Adipocyte (in vitro differentiated cells): ENCODE results near the gene FCGR2B.
"Not testable (repeated sequence)": the region's sequence is repeated elsewhere in the genome, so short reads cannot be mapped to it uniquely, and the experiment has no call there.

Source experiments
- DNase-seq: peaks from one replicate; pipeline ENCODE4 v3.0.0-alpha.2; 2015; ENCODE audit warnings: low read depth
- H3K27me3 ChIP-seq: replicated peaks from 2 replicates; pipeline ENCODE4 v1.7.0; 2013; ENCODE audit warnings: mild to moderate bottlenecking, low read length, moderate library complexity; ENCODE audit not compliant: control insufficient read depth, insufficient read depth
- H3K36me3 ChIP-seq: 2 replicates; pipeline ENCODE4 v1.7.0; 2013; ENCODE audit warnings: low read length, mild to moderate bottlenecking, moderate library complexity; ENCODE audit not compliant: control insufficient read depth, insufficient read depth, severe bottlenecking
- H3K4me1 ChIP-seq: 2 replicates; pipeline ENCODE4 v1.7.0; 2013; ENCODE audit warnings: mild to moderate bottlenecking, low read length, moderate library complexity; ENCODE audit not compliant: control insufficient read depth, insufficient read depth
- H3K4me3 ChIP-seq: 2 replicates; pipeline ENCODE4 v1.7.0; 2013; ENCODE audit warnings: mild to moderate bottlenecking, low read length, moderate library complexity
- H3K9ac ChIP-seq: 2 replicates; pipeline ENCODE4 v1.7.0; 2013; ENCODE audit warnings: mild to moderate bottlenecking, low read length, moderate library complexity
- H3K9me3 ChIP-seq: 2 replicates; pipeline ENCODE4 v1.7.0; 2013; ENCODE audit warnings: mild to moderate bottlenecking, low read length, moderate library complexity; ENCODE audit not compliant: control insufficient read depth

The FCGR2B gene

DNA sequence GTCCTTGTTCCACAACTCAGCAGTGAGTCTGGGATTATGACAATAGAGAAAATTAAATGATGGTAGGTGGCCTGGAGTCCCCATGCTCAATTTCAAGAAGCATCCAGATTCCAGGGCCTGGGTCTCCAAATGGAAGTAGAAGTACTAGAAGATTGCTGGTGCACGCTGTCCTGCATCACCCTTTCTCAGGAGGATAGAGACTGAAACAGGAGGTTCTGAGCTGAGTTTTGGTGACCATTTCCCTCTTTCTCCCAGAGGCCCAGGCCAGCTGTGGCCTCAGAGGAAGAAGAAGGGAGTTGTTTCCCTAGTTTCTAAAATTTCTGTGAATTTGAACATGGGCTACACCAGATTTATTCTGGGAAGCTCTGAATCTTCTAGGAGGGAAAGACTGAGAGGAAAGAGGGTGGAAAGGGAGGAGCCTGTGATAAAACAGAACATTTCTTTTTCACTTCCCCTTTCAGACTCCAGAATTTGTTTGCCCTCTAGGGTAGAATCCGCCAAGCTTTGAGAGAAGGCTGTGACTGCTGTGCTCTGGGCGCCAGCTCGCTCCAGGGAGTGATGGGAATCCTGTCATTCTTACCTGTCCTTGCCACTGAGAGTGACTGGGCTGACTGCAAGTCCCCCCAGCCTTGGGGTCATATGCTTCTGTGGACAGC lies at the start of gene FCGR2B:
FCGR2B (plus strand) TSS at position 460 of the 656 bp plus-strand sequence; CDS start at position 559, 99 bp downstream.
- not testable (repeated sequence) for DNase-seq

DNA sequence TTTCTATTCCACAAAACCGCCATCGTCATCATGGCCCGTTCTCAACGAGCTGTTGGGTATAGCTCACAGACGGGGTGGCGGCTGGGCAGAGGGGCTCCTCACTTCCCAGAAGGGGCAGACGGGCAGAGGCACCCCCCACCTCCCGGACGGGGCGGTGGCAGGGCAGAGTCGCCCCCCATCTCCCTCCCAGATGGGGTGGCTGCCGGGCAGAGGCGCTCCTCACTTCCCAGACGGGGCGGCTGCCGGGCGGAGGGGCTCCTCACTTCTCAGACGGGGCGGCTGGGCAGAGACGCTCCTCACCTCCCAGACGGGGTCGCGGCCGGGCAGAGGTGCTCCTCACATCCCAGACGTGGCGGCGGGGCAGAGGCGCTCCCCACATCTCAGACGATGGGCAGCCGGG lies 46.5 kb upstream of the FCGR2B start:
- not testable (repeated sequence) for DNase-seq, H3K9ac ChIP-seq, H3K9me3 ChIP-seq, H3K4me3 ChIP-seq, H3K4me1 ChIP-seq, H3K27me3 ChIP-seq, H3K36me3 ChIP-seq

More for the DNA sequence above, at the start of gene FCGR2B:
- not testable (repeated sequence) for H3K4me1 ChIP-seq, H3K27me3 ChIP-seq, H3K4me3 ChIP-seq, H3K9ac ChIP-seq, H3K9me3 ChIP-seq, H3K36me3 ChIP-seq

DNA sequence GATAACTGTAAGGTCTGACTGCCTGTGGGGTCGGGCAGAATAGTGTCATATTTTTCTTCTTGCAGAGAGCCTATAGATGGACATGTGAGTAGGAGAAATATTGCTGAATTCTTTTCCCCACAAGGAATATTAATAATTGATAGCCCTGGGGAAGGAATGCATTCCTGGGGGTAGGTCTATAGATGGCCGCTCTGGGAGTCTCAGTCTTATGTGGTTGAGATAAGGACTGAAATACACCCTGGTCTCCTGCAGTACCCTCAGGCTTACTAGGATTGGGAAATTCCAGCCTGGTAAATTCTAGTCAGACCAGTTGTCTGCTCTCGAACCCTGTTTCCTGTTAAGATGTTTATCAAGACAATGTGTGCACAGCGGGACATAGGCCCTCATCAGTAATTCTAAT lies 44.4 kb upstream of the FCGR2B start:
- not testable (repeated sequence) for H3K36me3 ChIP-seq, H3K27me3 ChIP-seq, H3K4me1 ChIP-seq, DNase-seq, H3K4me3 ChIP-seq, H3K9ac ChIP-seq, H3K9me3 ChIP-seq

DNA sequence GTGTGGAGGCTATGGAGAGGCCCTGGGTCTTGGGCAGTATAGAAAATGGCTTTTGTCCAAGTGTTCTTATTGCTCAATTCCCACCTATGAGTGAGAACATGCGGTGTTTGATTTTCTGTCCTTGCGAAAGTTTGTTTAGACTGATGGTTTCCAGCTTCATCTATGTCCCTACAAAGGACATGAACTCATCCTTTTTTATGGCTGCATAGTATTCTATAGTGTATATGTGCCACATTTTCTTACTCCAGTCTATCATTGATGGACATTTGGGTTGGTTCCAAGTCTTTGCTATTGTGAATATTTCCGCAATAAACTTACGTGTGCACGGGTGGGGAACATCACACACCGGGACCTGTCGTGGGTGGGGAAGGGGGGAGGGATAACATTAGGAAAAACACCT lies 42.5 kb upstream of the FCGR2B start:
- not testable (repeated sequence) for H3K27me3 ChIP-seq, H3K4me3 ChIP-seq, H3K9ac ChIP-seq, H3K36me3 ChIP-seq, H3K9me3 ChIP-seq, H3K4me1 ChIP-seq, DNase-seq

DNA sequence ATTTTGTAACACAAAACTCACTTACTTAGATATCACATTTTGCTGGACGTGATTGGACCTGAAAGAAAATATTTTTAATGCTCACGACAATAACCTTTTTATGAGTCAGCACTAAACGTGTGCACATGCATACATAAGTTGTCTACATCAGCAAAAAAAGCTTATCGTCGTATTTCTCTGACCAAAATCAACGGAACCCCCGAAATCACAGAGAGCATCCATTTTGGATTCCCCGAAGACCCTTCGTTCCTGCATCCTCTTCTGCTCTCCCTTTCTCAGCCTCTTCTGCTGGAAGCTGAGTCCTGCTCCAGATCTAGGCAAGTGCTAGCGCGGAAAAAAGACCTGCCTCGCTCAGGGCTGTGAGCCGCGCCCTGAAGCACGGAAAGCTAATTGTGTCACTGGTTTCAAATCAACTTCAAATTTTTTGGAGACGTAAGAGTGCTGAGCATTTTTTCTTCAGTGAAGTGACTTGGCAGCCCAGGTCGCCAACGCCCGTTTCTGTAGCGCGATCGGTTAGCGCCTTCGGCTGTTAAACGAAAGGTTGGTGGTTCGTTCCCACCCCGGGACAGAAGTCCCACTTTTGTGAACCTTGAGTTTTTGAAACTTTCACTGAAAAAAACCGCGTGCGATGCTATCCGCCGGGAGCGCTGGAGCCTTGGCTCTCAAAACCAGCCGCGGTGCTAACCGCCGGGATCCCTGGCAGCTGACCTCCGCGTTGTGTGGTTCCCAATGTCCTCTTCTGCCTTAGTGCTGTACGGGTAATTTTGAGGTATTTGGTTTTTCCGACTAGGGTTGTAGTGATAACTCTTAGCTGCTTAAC lies 41.6 kb upstream of the FCGR2B start:
- not testable (repeated sequence) for H3K9me3 ChIP-seq, H3K36me3 ChIP-seq, H3K4me1 ChIP-seq, H3K27me3 ChIP-seq
- peak; percentile 77 for DNase-seq
- H3K9ac ChIP-seq: peak overlapping the region; percentile 47
- peak overlapping the region; percentile 84 for H3K4me3 ChIP-seq

DNA sequence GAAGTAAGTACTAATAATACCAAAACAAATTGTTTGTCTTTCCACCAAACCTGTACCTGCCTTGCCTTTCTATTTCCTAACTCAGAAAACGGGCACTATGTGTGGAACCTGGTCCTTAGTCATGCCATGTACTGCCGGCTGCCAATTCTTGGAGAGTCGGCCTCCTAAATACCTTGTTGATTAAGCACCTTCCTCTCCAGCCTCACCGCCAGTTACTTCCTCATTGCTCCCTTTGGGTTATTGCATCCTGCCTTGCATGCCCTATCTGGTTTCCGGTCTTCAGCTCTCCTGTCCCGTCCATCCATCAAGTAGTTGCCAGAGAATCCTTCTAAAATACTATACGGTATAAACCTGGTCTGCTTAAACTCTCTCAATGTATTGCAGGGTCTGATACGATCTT lies 40.9 kb upstream of the FCGR2B start:
- not testable (repeated sequence) for H3K9me3 ChIP-seq, H3K4me3 ChIP-seq, DNase-seq, H3K9ac ChIP-seq, H3K4me1 ChIP-seq, H3K36me3 ChIP-seq, H3K27me3 ChIP-seq

DNA sequence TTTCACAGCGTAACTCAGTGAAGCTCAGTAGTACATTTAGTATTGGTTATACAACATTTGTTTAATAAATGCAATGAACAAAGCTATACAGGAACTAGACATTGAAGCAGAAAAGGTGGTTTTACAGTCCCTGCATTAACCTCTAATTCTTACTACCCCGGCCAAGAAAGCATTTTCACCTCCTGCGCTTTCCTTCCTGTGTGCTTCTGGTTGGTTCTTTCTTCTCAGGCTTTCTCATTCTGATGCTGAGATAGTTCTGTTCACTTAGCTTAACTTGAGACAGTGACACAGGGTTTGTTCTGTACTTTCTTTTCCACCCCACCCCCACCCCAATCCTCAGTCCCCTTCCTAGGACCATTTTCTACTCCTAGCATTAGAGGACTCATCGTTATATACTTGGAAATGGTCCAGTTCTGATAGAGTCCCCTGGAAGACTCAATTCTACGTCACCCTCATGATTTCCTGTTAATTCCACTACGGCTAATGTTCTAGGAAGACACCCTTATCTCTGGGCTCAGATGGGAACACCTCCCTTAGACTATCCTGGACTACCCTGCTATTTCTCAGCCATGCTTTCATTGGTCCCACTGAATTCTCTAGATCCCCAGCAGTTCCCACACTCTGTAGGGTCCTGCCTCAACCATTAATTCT lies 39.4 kb upstream of the FCGR2B start:
- H3K9me3 ChIP-seq, H3K4me3 ChIP-seq, H3K4me1 ChIP-seq, H3K36me3 ChIP-seq, H3K27me3 ChIP-seq, DNase-seq, H3K9ac ChIP-seq: not testable (repeated sequence)

DNA sequence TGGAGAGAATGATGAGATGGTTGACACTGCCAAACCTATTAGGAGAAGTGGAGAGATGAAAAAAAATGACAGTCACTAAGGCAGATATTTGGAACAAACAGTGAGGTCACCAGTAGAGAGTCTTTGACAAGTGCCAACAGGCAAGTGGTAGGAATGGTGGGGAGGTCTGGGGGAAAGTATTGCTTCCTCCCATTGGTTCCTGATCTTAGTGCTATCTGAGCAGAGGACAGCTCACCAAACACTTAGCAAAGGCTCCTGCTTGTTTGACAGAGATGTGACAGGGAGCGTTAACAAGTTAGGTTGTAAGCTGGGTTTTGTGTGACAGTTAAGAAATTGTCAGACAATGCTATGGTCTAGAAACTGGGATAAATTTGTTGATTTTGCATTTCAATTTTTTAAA lies 38.3 kb upstream of the FCGR2B start:
- not testable (repeated sequence) for H3K9ac ChIP-seq, H3K36me3 ChIP-seq, H3K4me3 ChIP-seq, H3K4me1 ChIP-seq, H3K27me3 ChIP-seq, DNase-seq, H3K9me3 ChIP-seq

DNA sequence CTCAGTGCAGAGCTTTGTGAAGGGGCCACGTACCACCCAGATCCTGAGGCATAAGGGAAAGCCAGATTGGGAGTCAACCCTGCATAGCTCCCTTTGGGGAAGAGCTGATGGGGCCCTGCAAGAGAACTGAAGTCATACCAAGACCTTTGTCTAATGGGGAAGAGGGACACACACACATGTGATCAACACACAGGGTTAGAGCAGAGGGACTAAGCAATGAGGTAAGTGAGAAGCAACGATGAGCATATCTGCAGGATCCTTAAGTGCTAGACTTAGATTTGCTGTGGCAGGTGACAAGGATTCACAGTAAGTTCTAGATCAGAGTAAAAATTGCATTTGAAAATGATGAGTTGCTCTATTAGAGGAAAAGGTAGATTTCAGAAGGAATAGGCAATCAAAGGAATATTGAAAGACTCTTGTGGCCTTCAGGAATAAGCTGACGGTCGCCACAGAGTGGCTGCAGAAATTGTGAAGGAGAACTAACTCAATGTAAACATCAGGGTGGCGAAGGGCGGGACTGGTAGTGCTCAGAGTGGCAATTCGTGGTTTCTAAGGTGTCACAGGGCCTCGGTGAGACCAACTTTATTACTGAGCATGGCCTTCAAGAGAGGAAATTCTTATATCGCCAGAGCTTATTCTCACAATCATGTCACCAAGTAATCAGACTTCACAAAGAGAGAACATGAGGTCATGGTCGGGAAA lies 36.3 kb upstream of the FCGR2B start:
- not testable (repeated sequence) for H3K27me3 ChIP-seq, H3K4me1 ChIP-seq, H3K9me3 ChIP-seq, H3K4me3 ChIP-seq, DNase-seq, H3K9ac ChIP-seq, H3K36me3 ChIP-seq

DNA sequence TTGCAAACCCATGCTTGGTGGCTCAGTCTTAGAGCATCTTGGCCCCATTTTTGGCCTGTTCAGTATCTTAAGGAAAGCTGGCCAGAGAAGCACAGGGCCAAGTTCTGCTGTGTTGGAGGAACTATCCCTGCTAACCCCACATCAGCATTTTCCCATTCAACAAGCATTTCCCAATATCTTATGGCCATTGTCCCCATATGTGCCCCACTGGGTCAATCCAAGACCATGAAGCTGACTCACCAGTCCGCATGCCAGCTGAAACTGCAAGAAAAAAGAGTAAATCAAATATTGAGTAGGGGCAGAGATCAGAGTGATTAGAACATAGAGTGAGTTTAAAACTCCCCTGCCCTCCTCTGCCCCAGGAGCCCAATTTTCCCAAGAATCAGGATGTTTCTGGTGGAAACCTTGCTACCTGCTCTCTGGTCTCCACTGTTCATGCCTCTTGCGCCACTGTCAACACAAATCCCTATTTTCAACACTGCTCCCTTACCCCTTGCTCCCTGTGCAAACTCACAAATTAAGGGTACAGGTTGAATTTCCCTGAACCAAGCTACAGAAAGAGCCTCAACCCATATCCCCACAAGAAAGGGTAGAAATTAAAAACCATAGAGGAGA lies 32.7 kb upstream of the FCGR2B start:
- DNase-seq, H3K4me3 ChIP-seq, H3K4me1 ChIP-seq, H3K36me3 ChIP-seq, H3K27me3 ChIP-seq, H3K9ac ChIP-seq, H3K9me3 ChIP-seq: not testable (repeated sequence)

DNA sequence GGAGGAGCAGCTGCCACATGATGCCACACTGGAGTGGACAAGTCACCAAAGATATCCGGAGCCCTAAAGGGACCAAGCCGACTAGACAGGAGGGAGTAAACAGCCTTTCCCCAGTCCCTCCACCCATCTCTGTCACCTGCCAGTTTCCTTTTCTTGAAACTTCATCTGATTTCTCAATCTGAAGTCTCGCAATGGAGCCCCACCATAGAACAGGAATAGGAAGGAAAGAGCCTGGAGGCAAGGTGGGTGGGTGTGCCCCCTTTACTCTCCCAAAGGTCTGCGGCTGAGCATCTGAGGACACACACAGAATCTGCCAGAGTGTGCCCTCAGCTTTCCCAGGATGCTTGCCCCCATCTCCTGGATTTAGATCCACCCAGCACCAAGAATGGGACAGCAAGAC lies 31.9 kb upstream of the FCGR2B start, which contains the start of gene FCGR3B:
FCGR3B (minus strand) TSS at position 101 of the 400 bp plus-strand sequence; CDS start at position 19, 82 bp downstream.
- H3K27me3 ChIP-seq: no peaks in the 10 kb centered on the region
- H3K4me3 ChIP-seq: no peak within 1 kb of the TSS
- no peak within 1 kb of the TSS for H3K9ac ChIP-seq
- no peaks in the 10 kb centered on the region for H3K36me3 ChIP-seq
- H3K9me3 ChIP-seq: no peaks in the 10 kb centered on the region
- no peak for DNase-seq
- no peaks in the 10 kb centered on the region for H3K4me1 ChIP-seq
